OCI-LY7 (cell line): ENCODE results near the gene STKLD1. TPM values are rescaled to one million over a fixed set of nuclear protein-coding genes. Genes with fewer than 3 reads are reported as not detected.

ENCODE experiments used
- BruUV-seq: library from RNA; stranded (reverse); fragments of 400-500 nt; replicated peaks from 2 replicates; lab custom pipeline; 2021; lab: Mats Ljungman, UMichigan
- CTCF ChIA-PET: fragments of 300-600 bp; sonication (Branson Sonifier 250); formaldehyde crosslinking; loops from one replicate; lab custom pipeline; 2022; ENCODE audit warnings: antibody characterized with exemption; ENCODE audit not compliant: unreplicated experiment; lab: Charles Lee
- POLR2A ChIA-PET: fragments of 300-600 bp; sonication (Branson Sonifier 250); formaldehyde crosslinking; loops from one replicate; lab custom pipeline; 2022; ENCODE audit warnings: antibody characterized with exemption; lab: Charles Lee
- DNase-seq: peaks from one replicate; pipeline ENCODE4 v3.0.0-alpha.2; 2015; ENCODE audit warnings: low spot score
- H2AFZ ChIP-seq: fragments of 200-600 bp; sonication (generic), shearing (Covaris generic); 2 replicates; pipeline ENCODE4 v1.6.1; 2014; ENCODE audit warnings: mild to moderate bottlenecking, antibody characterized with exemption, low read length, moderate library complexity
- H3K27ac ChIP-seq: fragments of 200-600 bp; sonication (generic); 2 replicates; pipeline ENCODE4 v1.5.1; 2014; ENCODE audit warnings: mixed run types, low read depth, mild to moderate bottlenecking, moderate library complexity, low read length, inconsistent platforms; ENCODE audit not compliant: poor library complexity, severe bottlenecking
- H3K36me3 ChIP-seq: fragments of 200-600 bp; sonication (generic); 2 replicates; pipeline ENCODE4 v1.6.1; 2014; ENCODE audit warnings: mild to moderate bottlenecking, antibody characterized with exemption, low read length, moderate library complexity, mixed read lengths; ENCODE audit not compliant: insufficient read depth
- H3K4me1 ChIP-seq: fragments of 200-600 bp; sonication (generic); 2 replicates; pipeline ENCODE4 v1.5.1; 2014; ENCODE audit warnings: mild to moderate bottlenecking, low read length; ENCODE audit not compliant: insufficient read depth, poor library complexity, severe bottlenecking
- H3K4me2 ChIP-seq: fragments of 200-600 bp; sonication (generic); 2 replicates; pipeline ENCODE4 v1.6.1; 2014; ENCODE audit warnings: mild to moderate bottlenecking, low read length
- H3K4me3 ChIP-seq: fragments of 200-600 bp; sonication (generic); 2 replicates; pipeline ENCODE4 v1.5.1; 2014; ENCODE audit warnings: mild to moderate bottlenecking, low read depth, low read length; ENCODE audit not compliant: poor library complexity, severe bottlenecking
- H3K79me2 ChIP-seq: fragments of 200-600 bp; sonication (generic); 2 replicates; pipeline ENCODE4 v1.6.1; 2016; ENCODE audit warnings: low read depth, mild to moderate bottlenecking, low read length, moderate library complexity, mixed read lengths; ENCODE audit not compliant: insufficient read depth
- H3K9me2 ChIP-seq: fragments of 200-600 bp; sonication (generic); 2 replicates; pipeline ENCODE4 v1.6.1; 2016; ENCODE audit warnings: mild to moderate bottlenecking, low read length, mixed read lengths; ENCODE audit not compliant: insufficient read depth
- H3K9me3 ChIP-seq: fragments of 200-600 bp; sonication (generic); 2 replicates; pipeline ENCODE4 v1.6.1; 2014; ENCODE audit warnings: mild to moderate bottlenecking, mixed run types, low read length, mixed read lengths
- H4K20me1 ChIP-seq: fragments of 200-600 bp; sonication (generic); 2 replicates; pipeline ENCODE4 v1.6.1; 2014; ENCODE audit warnings: mild to moderate bottlenecking, antibody characterized with exemption, low read length, moderate library complexity, mixed read lengths; ENCODE audit not compliant: insufficient read depth
- CTCF ChIP-seq: fragments of 200-600 bp; sonication (generic); conservative IDR thresholded peaks from 2 replicates; pipeline ENCODE4 v1.5.1; 2014; ENCODE audit warnings: mild to moderate bottlenecking, antibody characterized with exemption, low read length, moderate library complexity, mixed read lengths
- EZH2phosphoT487 ChIP-seq: fragments of 200-600 bp; sonication (generic); IDR thresholded peaks from 2 replicates; pipeline ENCODE4 v1.6.1; 2018; ENCODE audit warnings: low read depth, borderline replicate concordance, mild to moderate bottlenecking, mixed run types, antibody characterized with exemption, low read length, moderate library complexity, mixed read lengths
- intact Hi-C: fragments of 100-400 bp; cut with micrococcal nuclease; formaldehyde crosslinking; loops from one replicate; pipeline ENCODE4 v1.10.0; 2022; ENCODE audit not compliant: unreplicated experiment
- total RNA-seq, 2 experiments: library from RNA; depleted of rRNA in 1 of 2; stranded (reverse); fragments of >200 nt in 1 of 2; shearing (Covaris generic) in 1 of 2; gene quantifications; 2 replicates each; pipeline ENCODE4 v1.2.3, GENCODE V29; 2014 to 2022

The STKLD1 gene
- total RNA-seq, 2 experiments from 2014 or later = 1.4 to 1.7 TPM

GRCh38 chr9:133380734-133381133, 4.6 kb downstream of the STKLD1 start:
- no TSS peak for BruUV-seq
- POLR2A ChIA-PET = interaction anchor here (0.6 to 0.7 kb wide), 2 partner anchors 24 to 106 kb away, joined by 3 to 10 read pairs; no protein-coding TSS in a partner anchor
- intact Hi-C loops = no loop called here

GRCh38 chr9:133382507-133383141, 6.5 kb downstream of the STKLD1 start:
- TF ChIP-seq EZH2phosphoT487 (no peak), CTCF (no peak)
- Histone ChIP-seq H3K9me2 (no peaks in the 10 kb centered on the region), H3K9me3 (0 out of 2 replicates have a peak, but pooled peaks cover 7% of the 10 kb centered on the region), H3K36me3 (no peaks in the 10 kb centered on the region), H3K79me2 (no peaks in the 10 kb centered on the region), H2AFZ (no peak overlapping the region), H4K20me1 (no peaks in the 10 kb centered on the region), H3K4me2 (no peak overlapping the region), H3K4me3 (no peak overlapping the region), H3K27ac (no peak overlapping the region), H3K4me1 (no peaks in the 10 kb centered on the region)
- BruUV-seq = no TSS peak
- no peak for DNase-seq
- ChIA-PET POLR2A (no interaction called here), CTCF (no interaction called here)
- intact Hi-C loops = no loop called here

More at GRCh38 chr9:133380734-133381133, 4.6 kb downstream of the STKLD1 start:
- Histone ChIP-seq H3K4me2 (no peak overlapping the region), H4K20me1 (no peaks in the 10 kb centered on the region), H3K79me2 (peaks cover under 1% of the 10 kb centered on the region; the same call in 1 of the 2 replicates), H2AFZ (no peak overlapping the region), H3K9me3 (0 out of 2 replicates have a peak, but pooled peaks cover 7% of the 10 kb centered on the region), H3K4me3 (no peak overlapping the region), H3K9me2 (no peaks in the 10 kb centered on the region), H3K4me1 (peaks cover 7% of the 10 kb centered on the region), H3K36me3 (no peaks in the 10 kb centered on the region), H3K27ac (no peak overlapping the region)
- TF ChIP-seq EZH2phosphoT487 (no peak), CTCF (no peak)
- CTCF ChIA-PET = no interaction called here
- DNase-seq = no peak

- no peaks in the 10 kb centered on the region for H4K20me1 ChIP-seq
- BruUV-seq = no TSS peak
- H3K27ac ChIP-seq = no peak overlapping the region
- no peaks in the 10 kb centered on the region for H3K79me2 ChIP-seq
- no peak for TF ChIP-seq EZH2phosphoT487
- no peak for TF ChIP-seq CTCF
- CTCF ChIA-PET = no interaction called here
- no peak overlapping the region for H2AFZ ChIP-seq
- intact Hi-C loops = no loop called here
- no peak for DNase-seq
- no peak overlapping the region for H3K4me3 ChIP-seq
- H3K36me3 ChIP-seq = no peaks in the 10 kb centered on the region
- no peaks in the 10 kb centered on the region for H3K4me1 ChIP-seq
- POLR2A ChIA-PET = no interaction called here
- H3K9me3 ChIP-seq = 0 out of 2 replicates have a peak, but pooled peaks cover 7% of the 10 kb centered on the region
- no peaks in the 10 kb centered on the region for H3K9me2 ChIP-seq
- H3K4me2 ChIP-seq = no peak overlapping the region
Observed at GRCh38 chr9:133383438-133383837, 7.3 kb downstream of the STKLD1 start.
